GM12878 (cell line): Measurements from ENCODE around the gene RAPGEF3. TPM values are rescaled to one million over a fixed set of nuclear protein-coding genes. Genes with fewer than 3 reads are reported as not detected.

Experiments used
- ATAC-seq: fragments of 200-7000 bp; cut with Tn5 transposase; 3 replicates; pipeline ENCODE4 v1.9.1; 2020; ENCODE audit warnings: mild to moderate bottlenecking, moderate library complexity
- BruUV-seq: library from RNA; stranded (reverse); fragments of 400-500 nt; replicated peaks from 2 replicates; lab custom pipeline; 2021; lab: Mats Ljungman, UMichigan
- CTCF ChIA-PET: fragments of 300-600 bp; sonication (Branson Sonifier 250); formaldehyde crosslinking; extraction: SDS; loops from one replicate; lab custom pipeline; 2021; ENCODE audit warnings: inconsistent platforms; lab: Yijun Ruan, JAX
- POLR2A ChIA-PET: fragments of 350-600 bp; formaldehyde crosslinking; extraction: SDS; loops from one replicate; lab custom pipeline; 2021; ENCODE audit warnings: inconsistent platforms; lab: Charles Lee
- RAD21 ChIA-PET: fragments of 300-600 bp; sonication (Branson Sonifier 250); formaldehyde crosslinking; loops from one replicate; lab custom pipeline; 2023; ENCODE audit warnings: antibody characterized with exemption; ENCODE audit not compliant: unreplicated experiment; lab: Charles Lee
- SMC1A ChIA-PET: fragments of 300-600 bp; sonication (Branson Sonifier 250); formaldehyde crosslinking; loops from one replicate; lab custom pipeline; 2023; ENCODE audit not compliant: unreplicated experiment, uncharacterized antibody; lab: Charles Lee
- DNase-seq: peaks from one replicate; pipeline ENCODE4 v3.0.0-alpha.2; 2011; ENCODE audit warnings: low read depth, low spot score
- FAIRE-seq: peaks from 3 replicates; lab custom pipeline; 2011; peaks lifted over from hg19 to GRCh38; lab: Jason Lieb, UNC
- H2AFZ ChIP-seq: 2 replicates; pipeline ENCODE4 v1.6.0; 2011; ENCODE audit warnings: low read depth, low read length, control low read depth; ENCODE audit not compliant: control insufficient read depth
- H3K27ac ChIP-seq: 2 replicates; pipeline ENCODE4 v1.5.1; 2011; ENCODE audit warnings: control low read depth; ENCODE audit not compliant: control insufficient read depth, insufficient read depth
- H3K27me3 ChIP-seq, 2 experiments: replicated peaks in 1 of 2; 2 replicates each; pipeline versions ENCODE4 v1.6.0 to v1.6.1; 2011; ENCODE audit warnings: low read length in 1 of 2; ENCODE audit not compliant: control insufficient read depth in 2 of 2, insufficient read depth in 2 of 2
- H3K36me3 ChIP-seq, 2 experiments: 2 replicates each; pipeline ENCODE4 v1.5.1; 2011; ENCODE audit warnings: low read length in 1 of 2; ENCODE audit not compliant: control insufficient read depth in 2 of 2, insufficient read depth in 2 of 2
- H3K4me1 ChIP-seq: 2 replicates; pipeline ENCODE4 v1.6.1; 2011; ENCODE audit warnings: mild to moderate bottlenecking, low read length, moderate library complexity, mixed read lengths; ENCODE audit not compliant: control insufficient read depth, insufficient read depth
- H3K4me2 ChIP-seq: 2 replicates; pipeline ENCODE4 v1.6.0; 2011; ENCODE audit warnings: control low read depth; ENCODE audit not compliant: control insufficient read depth, insufficient read depth
- H3K4me3 ChIP-seq: fragments of 200-600 bp; sonication (generic); 2 replicates; pipeline ENCODE4 v1.5.1; 2016
- H3K79me2 ChIP-seq: 2 replicates; pipeline ENCODE4 v1.6.0; 2011; ENCODE audit warnings: low read length; ENCODE audit not compliant: control insufficient read depth, insufficient read depth
- H3K9ac ChIP-seq: 2 replicates; pipeline ENCODE4 v1.8.0; 2011; ENCODE audit warnings: low read length, control low read depth, mixed read lengths; ENCODE audit not compliant: control insufficient read depth, insufficient read depth
- H3K9me3 ChIP-seq: replicated peaks from 3 replicates; pipeline ENCODE4 v1.5.1; 2011; ENCODE audit warnings: mild to moderate bottlenecking, low read length; ENCODE audit not compliant: control insufficient read depth, insufficient read depth
- H4K20me1 ChIP-seq: 2 replicates; pipeline ENCODE4 v1.6.0; 2011; ENCODE audit not compliant: control insufficient read depth, insufficient read depth
- CTCF ChIP-seq, 3 experiments: IDR thresholded peaks in 2 of 3; conservative IDR thresholded peaks in 1 of 3; 2 replicates each; pipeline ENCODE4 v1.5.1; 2011; ENCODE audit warnings: low read depth in 3 of 3, low read length in 3 of 3, mild to moderate bottlenecking in 3 of 3, control low read depth in 2 of 3, moderate library complexity in 2 of 3, inconsistent platforms in 1 of 3, mixed read lengths in 1 of 3; ENCODE audit not compliant: control insufficient read depth in 2 of 3, insufficient read depth in 1 of 3; ENCODE audit errors: extremely low read depth in 1 of 3
- ESRRA ChIP-seq: IDR thresholded peaks from 2 replicates; pipeline ENCODE4 v1.6.1; 2012; ENCODE audit warnings: mild to moderate bottlenecking, low read length, improper control_type of control experiment
- GABPA ChIP-seq: IDR thresholded peaks from 2 replicates; pipeline ENCODE4 v1.6.1; 2014; ENCODE audit warnings: antibody characterized with exemption, low read depth, mild to moderate bottlenecking, inconsistent platforms
- HCFC1 ChIP-seq: fragments of 150-350 bp; IDR thresholded peaks from 2 replicates; pipeline ENCODE4 v1.6.1; 2014; ENCODE audit warnings: low read length
- KAT2A ChIP-seq: conservative IDR thresholded peaks from 2 replicates; pipeline ENCODE4 v1.6.1; 2011; ENCODE audit warnings: low read depth, low read length; ENCODE audit not compliant: control insufficient read depth
- SP1 ChIP-seq: IDR thresholded peaks from one replicate; pipeline ENCODE4 v1.6.1; 2011; ENCODE audit warnings: low read depth, low read length
- TAF1 ChIP-seq: IDR thresholded peaks from 2 replicates; pipeline ENCODE4 v1.6.1; 2011; ENCODE audit warnings: mild to moderate bottlenecking, low read depth, low read length, borderline replicate concordance
- YBX1 ChIP-seq: fragments of 450-650 bp; IDR thresholded peaks from 2 replicates; pipeline ENCODE4 v1.6.1; 2016; ENCODE audit warnings: antibody characterized with exemption
- WGBS: methylation state at CpG from one replicate; pipeline ENCODE4 v1.1.6; 2016; ENCODE audit warnings: low lambda C conversion rate; ENCODE audit not compliant: insufficient replicate concordance, insufficient coverage; ENCODE audit errors: missing lambda C conversion rate; 5-methylcytosine and 5-hydroxymethylcytosine counted together
- in situ Hi-C: fragments of 300-500 bp; cut with MboI; formaldehyde crosslinking; loops from 9 replicates; pipeline ENCODE4 v1.14.3; 2018; ENCODE audit warnings: mixed read lengths
- intact Hi-C: fragments of 100-400 bp; cut with micrococcal nuclease; formaldehyde crosslinking; loops from one replicate; pipeline ENCODE4 v1.14.2; 2022; ENCODE audit not compliant: unreplicated experiment
- polyA plus RNA-seq, 11 experiments: library from polyadenylated mRNA; depleted of rRNA in 4 of 11; unstranded in 6 of 11; stranded (reverse) in 5 of 11; fragments of >200 nt; fragmentation: Nextera tagmentation in 4 of 11; fragmentation: Illumina TruSeq in 1 of 11; extraction: Ambion mirVana in 4 of 11; extraction: Trizol in 1 of 11; gene quantifications; 1 replicate in 1 of 11; 2 replicates in 10 of 11; pipeline versions ENCODE4 v1.2.1 to v1.2.3, GENCODE V29; 2011 to 2016; ENCODE audit warnings: inconsistent platforms in 2 of 11, missing spikeins in 2 of 11, low read depth in 1 of 11
- total RNA-seq, 4 experiments: library from RNA; depleted of rRNA in 3 of 4; stranded (reverse); fragments of >200 nt in 3 of 4; fragmentation: Illumina TruSeq in 1 of 4; extraction: Trizol in 1 of 4; gene quantifications; 2 replicates each; pipeline versions ENCODE4 v1.2.1 to v1.2.3, GENCODE V29; 2013 to 2021

The RAPGEF3 gene
- total and polyA plus RNA-seq, 10 of the 15 experiments (the other 5 are each of a cell fraction or from before 2014, with no cell fraction given) = 0.02 to 0.92 (median 0.31) TPM; not detected in 2

DNA sequence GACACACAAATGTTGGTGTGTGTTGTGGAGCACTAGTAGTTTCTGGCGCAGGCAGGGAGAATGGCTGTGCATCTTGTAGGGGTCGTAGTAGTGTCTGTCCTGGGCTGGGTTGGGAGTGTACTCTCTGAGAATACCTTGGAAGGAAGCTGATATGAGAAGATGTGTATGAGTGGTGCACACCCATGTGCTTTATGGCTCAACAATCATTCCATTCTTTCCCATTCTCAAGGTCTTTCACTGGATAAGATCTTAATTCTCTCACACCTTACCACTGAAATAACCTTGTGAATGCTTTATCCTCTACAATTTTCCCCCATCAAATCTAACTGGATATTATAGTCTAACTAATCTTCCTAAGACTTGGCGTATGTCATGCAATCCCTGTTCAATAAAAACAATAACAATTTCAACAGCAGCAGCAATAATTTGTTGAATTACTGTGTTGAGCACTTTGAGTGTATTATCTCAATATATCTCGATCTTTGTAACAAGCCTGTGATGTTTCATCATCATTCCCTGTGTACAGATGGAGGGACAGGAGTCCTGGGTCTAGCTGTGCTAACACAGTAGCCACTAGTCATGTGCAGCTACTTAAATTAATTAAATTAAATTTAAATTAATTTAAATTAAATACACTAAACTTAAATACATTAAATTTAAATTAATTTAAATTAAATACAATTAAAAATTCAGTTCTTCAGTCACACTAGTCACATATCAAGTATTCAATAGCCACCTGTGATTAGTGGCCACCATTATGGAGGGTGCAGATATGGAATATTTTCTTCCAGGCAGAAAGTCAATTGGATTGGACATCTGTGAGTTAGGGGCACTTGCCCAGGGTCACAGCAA is 10.8 kb upstream of the RAPGEF3 start:
- 55% methylated on average over 4 of the region's 4 CpGs for WGBS
- TF ChIP-seq CTCF (IDR thresholded peaks at IDR 0.05 in 2 of 3, conservative IDR thresholded peaks at IDR 0.05 in 1 of 3; ENCODE audit: control insufficient read depth in 2 of 3, extremely low read depth in 1 of 3, insufficient read depth in 1 of 3, low read depth in 3 of 3, low read length in 3 of 3) (no peak), ESRRA (no peak), GABPA (no peak), HCFC1 (no peak), YBX1 (no peak), TAF1 (no peak), SP1 (no peak), KAT2A (no peak)
- SMC1A ChIA-PET = interaction anchor here (0.8 to 7.2 kb wide), 9 partner anchors 13 to 395 kb away, joined by 3 to 267 read pairs (median 9); partner anchors contain the start of genes ENDOU and RAPGEF3
- Histone ChIP-seq H3K4me3 (no peak overlapping the region), H3K27ac (no peak overlapping the region), H4K20me1 (no peaks in the 10 kb centered on the region), H3K27me3 (no peaks in the 10 kb centered on the region), H3K9ac (no peak overlapping the region), H3K4me2 (no peak overlapping the region), H3K4me1 (peaks cover 6% of the 10 kb centered on the region; the same call in 1 of the 2 replicates), H2AFZ (no peak overlapping the region), H3K36me3 (no peaks in the 10 kb centered on the region), H3K79me2 (no peaks in the 10 kb centered on the region), H3K9me3 (no peaks in the 10 kb centered on the region)
- in situ Hi-C loops = no loop called here
- no peak for FAIRE-seq
- DNase-seq = no peak
- RAD21 ChIA-PET = interaction anchor here (1.0 to 8.9 kb wide), 7 partner anchors 10 to 67 kb away, joined by 3 to 327 read pairs (median 6); partner anchors contain the start of gene RAPGEF3
- no TSS peak for BruUV-seq
- CTCF ChIA-PET = interaction anchor here (0.8 to 19.3 kb wide), 9 partner anchors 9 to 116 kb away, joined by 3 to 814 read pairs (median 48); partner anchors contain the start of genes ENDOU and RAPGEF3
- intact Hi-C loops = loop anchor here (10.0 kb wide), 1 partner anchor 735 kb away; no protein-coding TSS in a partner anchor
- no peak for ATAC-seq
- POLR2A ChIA-PET = interaction anchor here (0.6 to 5.7 kb wide), 2 partner anchors 27 to 167 kb away, joined by 4 to 40 read pairs; no protein-coding TSS in a partner anchor
